NCI-H526 (cell line): ENCODE measurements around the gene PTMS.
A peak's percentile ranks its signal among the peaks of the same experiment; 100 is the strongest.

Source experiments
- DNase-seq, 2 experiments: peaks; one replicate each; lab custom pipeline; 2025; lab: John Stamatoyannopoulos, UW

PTMS gene

GRCh38 chr12:6771509-6772330 is 5.6 kb downstream of the PTMS start:
- DNase-seq: no peak

DNA sequence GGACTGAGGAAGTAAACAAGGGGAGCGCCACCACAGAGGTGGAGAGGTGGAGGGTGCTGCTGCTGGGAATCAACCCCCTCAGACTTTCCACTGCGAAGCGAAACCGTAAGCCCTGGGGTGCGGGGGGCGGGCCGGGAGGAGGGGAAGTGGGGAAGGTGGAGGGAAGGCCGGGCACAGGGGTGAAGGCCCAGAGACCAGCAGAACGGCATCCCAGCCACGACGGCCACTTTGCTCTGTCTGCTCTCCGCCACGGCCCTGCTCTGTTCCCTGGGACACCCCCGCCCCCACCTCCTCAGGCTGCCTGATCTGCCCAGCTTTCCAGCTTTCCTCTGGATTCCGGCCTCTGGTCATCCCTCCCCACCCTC is 6.2 kb downstream of the PTMS start, which contains the start of gene LAG3:
LAG3 (plus strand) TSS at position 190 of the 365 bp plus-strand sequence. CDS start 333 bp downstream, outside the sequence.
- no peak for DNase-seq

- DNase-seq: no peak
These were observed 6.8 kb downstream of the PTMS start for GRCh38 chr12:6772726-6773589.

- peak in 1 of 2 experiments; percentile 56 for DNase-seq
These were observed 7.6 kb downstream of the PTMS start for GRCh38 chr12:6773590-6774351.

- DNase-seq: no peak
These were observed 8.4 kb downstream of the PTMS start for GRCh38 chr12:6774499-6775062.

- DNase-seq: no peak
These were observed 9.3 kb downstream of the PTMS start for GRCh38 chr12:6775185-6776174.

DNA sequence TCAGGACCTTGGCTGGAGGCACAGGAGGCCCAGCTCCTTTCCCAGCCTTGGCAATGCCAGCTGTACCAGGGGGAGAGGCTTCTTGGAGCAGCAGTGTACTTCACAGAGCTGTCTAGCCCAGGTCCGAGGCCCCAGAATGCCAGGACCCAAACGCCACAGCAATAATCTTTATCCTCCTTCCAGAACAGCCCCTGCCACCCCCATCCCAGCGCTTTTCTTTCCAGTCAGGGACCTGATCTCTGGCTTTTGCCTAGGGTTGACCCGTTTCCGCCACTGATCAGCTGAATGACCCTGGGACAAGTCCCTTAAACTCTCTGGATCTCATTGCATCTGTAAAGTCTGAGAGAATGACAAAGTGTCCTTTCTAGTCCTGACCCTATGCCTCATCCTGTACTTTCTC is 11.2 kb downstream of the PTMS start:
- DNase-seq: no peak

DNA sequence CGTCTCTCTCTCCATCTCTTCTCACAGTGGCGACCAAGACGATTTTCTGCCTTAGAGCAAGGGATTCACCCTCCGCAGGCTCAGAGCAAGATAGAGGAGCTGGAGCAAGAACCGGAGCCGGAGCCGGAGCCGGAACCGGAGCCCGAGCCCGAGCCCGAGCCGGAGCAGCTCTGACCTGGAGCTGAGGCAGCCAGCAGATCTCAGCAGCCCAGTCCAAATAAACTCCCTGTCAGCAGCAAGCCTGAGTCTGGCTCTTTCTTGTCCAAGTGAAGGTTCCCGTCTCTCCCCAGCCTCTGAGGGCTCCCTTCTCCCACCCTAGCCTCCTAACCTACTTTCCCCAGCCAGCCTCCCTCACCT is 12.0 kb downstream of the PTMS start:
- DNase-seq: peak in 1 of 2 experiments; percentile 45

DNA sequence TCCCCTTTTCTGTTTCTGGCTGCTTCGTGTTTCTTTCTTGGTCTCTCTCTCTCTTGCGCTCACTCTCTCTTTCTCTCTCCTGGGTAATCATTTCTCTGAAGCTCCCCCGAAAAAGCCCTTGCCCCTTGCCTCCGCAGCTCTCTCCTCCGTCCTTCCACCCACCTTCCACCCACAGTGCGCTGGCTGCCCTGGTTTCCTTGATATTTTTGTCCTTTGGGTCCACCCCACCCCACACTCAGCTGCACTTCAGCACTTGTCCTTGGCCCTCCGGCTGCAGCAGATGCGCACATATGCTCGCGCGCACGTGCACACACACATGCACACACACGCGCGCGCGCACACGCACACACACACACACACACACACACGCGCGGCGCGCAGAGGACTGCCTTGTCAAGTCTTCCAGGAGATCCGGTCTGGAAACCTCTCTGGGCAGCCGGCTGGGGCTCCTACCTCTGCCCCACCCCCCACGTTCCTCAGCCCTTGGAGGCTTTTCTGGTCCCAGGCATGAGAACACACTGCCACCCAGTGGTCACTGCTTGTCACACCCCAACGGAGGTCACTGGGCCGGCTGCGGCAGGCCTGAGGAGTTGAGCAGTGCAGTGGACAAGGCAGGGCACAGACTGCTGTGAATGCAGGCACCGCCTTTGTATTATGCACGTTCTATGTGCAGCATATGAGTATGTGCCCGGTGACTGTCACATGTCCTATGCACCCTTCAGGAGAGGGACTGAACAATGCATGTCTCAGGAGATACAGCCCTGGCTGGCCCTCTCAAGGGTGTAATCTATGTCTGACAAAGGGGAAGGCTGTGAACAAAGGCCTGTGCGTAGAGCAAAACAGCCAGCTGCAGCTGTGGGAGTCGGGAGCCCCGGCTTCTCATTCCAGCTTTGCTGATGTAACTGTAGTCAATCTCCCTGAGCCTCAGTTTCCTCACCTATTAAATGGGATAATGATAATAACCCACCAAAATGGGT is 12.7 kb downstream of the PTMS start:
- DNase-seq: peak; percentile 92 to 96

GRCh38 chr12:6779708-6780432 is 13.7 kb downstream of the PTMS start:
- no peak for DNase-seq

GRCh38 chr12:6780573-6780972 is 14.4 kb downstream of the PTMS start:
- DNase-seq: no peak

DNA sequence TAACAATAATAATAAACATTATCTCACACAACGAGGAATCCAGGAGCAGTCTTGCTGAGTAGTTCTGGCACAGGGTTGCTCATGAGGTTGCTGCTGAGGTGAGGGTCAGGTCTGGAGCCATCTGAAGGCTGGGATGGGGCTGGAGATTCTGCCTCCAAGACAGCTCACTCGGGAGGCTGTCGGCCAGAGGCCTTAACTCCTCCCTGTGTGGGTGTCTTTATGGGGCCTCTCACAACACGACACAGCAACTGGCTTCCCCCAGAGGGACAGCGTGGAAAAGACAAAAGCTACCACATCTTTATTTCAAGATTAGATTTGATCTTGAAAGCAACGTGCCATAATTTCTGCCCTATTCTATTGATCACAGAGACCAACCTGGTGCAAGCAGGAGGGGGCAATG is 16.0 kb downstream of the PTMS start:
- no peak for DNase-seq

DNA sequence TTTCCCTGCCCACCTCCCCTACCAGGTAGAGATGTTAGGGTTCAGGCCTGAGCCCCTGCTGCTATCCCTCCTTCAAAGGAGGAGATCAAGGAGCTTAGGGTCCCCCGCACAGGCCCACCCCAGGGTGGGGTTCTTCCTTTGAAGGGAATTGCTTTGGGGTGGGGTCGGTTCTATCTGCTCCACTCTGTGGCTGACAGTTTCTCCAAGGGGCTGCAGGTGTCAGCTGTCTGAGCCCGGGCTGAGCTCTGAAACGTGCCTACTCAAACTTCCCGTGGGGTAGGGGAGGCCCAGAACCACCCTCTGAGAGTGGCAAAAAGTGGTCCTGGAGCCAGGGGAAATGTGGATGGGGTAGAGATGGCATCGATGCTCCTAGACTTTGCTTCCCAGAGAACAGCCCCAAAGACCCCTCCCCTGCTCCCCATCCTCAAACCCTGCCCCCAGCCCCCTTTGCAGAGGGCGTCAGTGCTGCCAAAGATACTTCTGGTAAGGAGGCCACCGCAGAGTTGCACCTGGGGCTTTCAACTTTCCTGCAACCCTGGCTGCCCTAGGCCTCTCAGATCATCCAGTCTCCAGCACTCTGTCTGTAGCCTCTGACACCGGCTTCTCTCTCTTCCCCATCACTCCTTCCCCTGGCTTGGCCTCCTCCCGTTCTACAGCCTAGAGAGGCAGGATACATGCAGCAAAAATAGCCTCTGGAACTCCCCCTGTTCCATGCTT is 16.8 kb downstream of the PTMS start:
- no peak for DNase-seq

DNA sequence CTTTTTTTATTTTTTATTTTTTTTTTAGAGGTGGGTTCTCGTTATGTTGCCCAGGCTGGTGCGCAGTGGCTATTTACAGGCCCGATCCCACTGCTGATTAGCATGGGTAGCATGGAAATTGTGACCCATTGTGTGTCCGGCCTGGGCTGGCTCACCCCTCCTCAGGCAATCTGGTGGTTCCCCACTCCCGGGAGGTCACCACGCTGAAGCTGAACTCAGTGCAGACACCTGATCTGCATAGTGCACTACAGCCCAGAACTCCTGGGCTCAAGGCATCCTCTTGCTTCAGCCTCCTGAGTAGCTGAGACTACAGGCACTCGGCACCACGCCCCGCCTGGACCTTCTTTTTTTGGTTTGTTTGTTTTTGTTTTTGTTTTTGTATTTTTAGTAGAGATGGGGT is 17.7 kb downstream of the PTMS start:
- no peak for DNase-seq

- no peak for DNase-seq
These were observed 18.1 kb downstream of the PTMS start for GRCh38 chr12:6784296-6784695.

GRCh38 chr12:6784761-6785160 is 18.6 kb downstream of the PTMS start:
- no peak for DNase-seq

DNA sequence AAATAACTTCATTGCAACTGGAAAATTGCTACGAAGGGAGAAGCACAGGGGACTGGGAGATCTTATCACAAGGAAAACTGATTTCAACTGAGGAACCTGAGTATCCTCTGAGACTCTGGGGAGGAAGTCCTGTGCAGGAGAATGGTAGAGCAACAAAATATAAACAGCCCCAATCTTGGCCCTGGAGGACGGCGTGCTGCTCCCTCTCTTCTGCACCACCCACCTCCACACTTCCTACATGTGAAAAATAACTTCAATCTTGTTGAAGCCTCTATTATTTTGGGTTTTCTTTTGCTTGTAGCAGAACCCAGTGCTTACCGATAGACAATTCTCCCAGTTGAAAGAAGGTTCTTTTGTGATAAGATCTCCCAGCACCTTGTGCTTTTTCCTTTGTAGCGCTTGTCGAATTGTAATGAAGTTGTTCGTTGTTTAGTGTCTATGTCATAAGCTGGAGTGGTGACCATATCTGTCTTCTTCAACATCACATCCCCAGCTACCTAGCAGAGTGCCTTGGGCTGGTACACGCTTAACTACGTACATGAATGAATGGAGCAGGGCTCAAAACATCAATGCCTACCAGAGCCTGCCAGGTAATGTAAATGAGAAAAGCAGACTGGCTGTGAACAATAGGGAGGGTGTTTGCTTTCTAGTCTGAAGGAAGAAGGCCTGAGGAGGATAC is 20.4 kb downstream of the PTMS start:
- peak in 1 of 2 experiments; percentile 29 for DNase-seq

GRCh38 chr12:6787309-6787708 is 21.1 kb downstream of the PTMS start:
- DNase-seq: no peak
